H9 (cell line): Measurements from ENCODE around the gene APOL4. TPM values are rescaled to one million over a fixed set of nuclear protein-coding genes. Genes with fewer than 3 reads are reported as not detected.
"Not testable (repeated sequence)": the region's sequence is repeated elsewhere in the genome, so short reads cannot be mapped to it uniquely, and the experiment has no call there.

Source experiments
- DNase-seq: peaks from one replicate; pipeline ENCODE4 v3.0.0-alpha.2; 2017
- H2AFZ ChIP-seq: one replicate; pipeline ENCODE4 v1.6.1; 2013; ENCODE audit warnings: mild to moderate bottlenecking, low read length, control low read depth, moderate library complexity
- H2AK5ac ChIP-seq: 2 replicates; pipeline ENCODE4 v1.6.1; 2013; ENCODE audit warnings: low read length, control low read depth, mixed read lengths; ENCODE audit not compliant: insufficient read length
- H2BK120ac ChIP-seq: one replicate; pipeline ENCODE4 v1.6.1; 2013; ENCODE audit warnings: low read depth, mild to moderate bottlenecking, low read length, control low read depth, inconsistent platforms; ENCODE audit not compliant: poor library complexity, severe bottlenecking
- H2BK12ac ChIP-seq: 2 replicates; pipeline ENCODE4 v1.6.1; 2013; ENCODE audit warnings: low read length, control low read depth, mixed read lengths, low read depth; ENCODE audit not compliant: insufficient read length
- H2BK15ac ChIP-seq: 2 replicates; pipeline ENCODE4 v1.6.1; 2013; ENCODE audit warnings: low read depth, low read length, control low read depth
- H2BK20ac ChIP-seq: one replicate; pipeline ENCODE4 v1.6.1; 2013; ENCODE audit warnings: low read depth, mild to moderate bottlenecking, low read length, control low read depth, inconsistent platforms; ENCODE audit not compliant: poor library complexity, severe bottlenecking
- H2BK5ac ChIP-seq: 2 replicates; pipeline ENCODE4 v1.6.1; 2013; ENCODE audit warnings: low read length, control low read depth, mixed read lengths; ENCODE audit not compliant: insufficient read length
- H3K14ac ChIP-seq: 2 replicates; pipeline ENCODE4 v1.6.1; 2013; ENCODE audit warnings: low read length, control low read depth; ENCODE audit not compliant: insufficient read depth
- H3K18ac ChIP-seq: 2 replicates; pipeline ENCODE4 v1.6.1; 2013; ENCODE audit warnings: low read depth, mild to moderate bottlenecking, mixed read lengths, low read length, control low read depth; ENCODE audit not compliant: insufficient read length
- H3K23ac ChIP-seq: 2 replicates; pipeline ENCODE4 v1.6.1; 2013; ENCODE audit warnings: low read length, control low read depth, mixed read lengths, low read depth; ENCODE audit not compliant: insufficient read length
- H3K23me2 ChIP-seq: 2 replicates; pipeline ENCODE4 v1.6.1; 2013; ENCODE audit warnings: low read depth, mild to moderate bottlenecking, mixed read lengths, low read length, control low read depth; ENCODE audit not compliant: insufficient read length, poor library complexity, severe bottlenecking
- H3K27ac ChIP-seq: 2 replicates; pipeline ENCODE4 v1.5.1; 2013; ENCODE audit warnings: low read length, control low read depth, mixed read lengths, low read depth; ENCODE audit not compliant: insufficient read length
- H3K27me3 ChIP-seq: 2 replicates; pipeline ENCODE4 v1.6.1; 2013; ENCODE audit warnings: low read length, control low read depth, inconsistent platforms; ENCODE audit not compliant: insufficient read depth
- H3K4ac ChIP-seq: 2 replicates; pipeline ENCODE4 v1.6.1; 2013; ENCODE audit warnings: low read depth, mild to moderate bottlenecking, control low read depth, inconsistent platforms, low read length, moderate library complexity
- H3K4me1 ChIP-seq: 2 replicates; pipeline ENCODE4 v1.6.1; 2013; ENCODE audit warnings: low read length, control low read depth, inconsistent platforms; ENCODE audit not compliant: insufficient read depth
- H3K4me2 ChIP-seq: 2 replicates; pipeline ENCODE4 v1.6.1; 2013; ENCODE audit warnings: low read length, control low read depth, mixed read lengths; ENCODE audit not compliant: insufficient read length, insufficient read depth
- H3K56ac ChIP-seq: 2 replicates; pipeline ENCODE4 v1.6.1; 2013; ENCODE audit warnings: low read depth, mild to moderate bottlenecking, mixed read lengths, low read length, control low read depth; ENCODE audit not compliant: insufficient read length
- H3K79me1 ChIP-seq: 2 replicates; pipeline ENCODE4 v1.6.1; 2013; ENCODE audit warnings: low read depth, mild to moderate bottlenecking, moderate library complexity, low read length, control low read depth, inconsistent platforms; ENCODE audit not compliant: insufficient read depth, poor library complexity, severe bottlenecking
- H3K79me2 ChIP-seq: 2 replicates; pipeline ENCODE4 v1.6.1; 2013; ENCODE audit warnings: low read length, control low read depth, inconsistent platforms; ENCODE audit not compliant: insufficient read depth
- H3K9ac ChIP-seq: 2 replicates; pipeline ENCODE4 v1.6.1; 2013; ENCODE audit warnings: low read length, control low read depth, mixed read lengths; ENCODE audit not compliant: insufficient read length; ENCODE audit errors: extremely low read depth
- H3K9me3 ChIP-seq: one replicate; pipeline ENCODE4 v1.6.1; 2013; ENCODE audit warnings: low read depth, low read length, inconsistent platforms; ENCODE audit not compliant: control insufficient read depth
- H3T11ph ChIP-seq: one replicate; pipeline ENCODE4 v1.6.1; 2013; ENCODE audit warnings: mild to moderate bottlenecking, low read length, control low read depth, inconsistent platforms
- H4K20me1 ChIP-seq: one replicate; pipeline ENCODE4 v1.6.1; 2013; ENCODE audit not compliant: control insufficient read depth, insufficient read length, insufficient read depth
- H4K5ac ChIP-seq: 2 replicates; pipeline ENCODE4 v1.6.1; 2013; ENCODE audit warnings: low read depth, mild to moderate bottlenecking, mixed read lengths, low read length, control low read depth; ENCODE audit not compliant: insufficient read length
- H4K8ac ChIP-seq: replicated peaks from 2 replicates; pipeline ENCODE4 v1.6.1; 2013; ENCODE audit warnings: low read length, control low read depth, mixed read lengths, low read depth; ENCODE audit not compliant: insufficient read length
- H4K91ac ChIP-seq: 2 replicates; pipeline ENCODE4 v1.6.1; 2013; ENCODE audit warnings: low read depth, mild to moderate bottlenecking, moderate library complexity, mixed read lengths, low read length, control low read depth; ENCODE audit not compliant: insufficient read length
- H3K27ac Mint-ChIP-seq, 3 experiments: 2 replicates in 2 of 3; 3 replicates in 1 of 3; pipeline ENCODE4 v1.8.0; 2020 to 2021; ENCODE audit warnings: mixed read lengths in 3 of 3, mild to moderate bottlenecking in 1 of 3, moderate library complexity in 1 of 3
- H3K27me3 Mint-ChIP-seq: 2 replicates; pipeline ENCODE4 v1.8.0; 2021; ENCODE audit warnings: low read depth, mild to moderate bottlenecking, moderate library complexity, mixed read lengths
- H3K36me3 Mint-ChIP-seq, 3 experiments: 2 replicates in 2 of 3; 3 replicates in 1 of 3; pipeline ENCODE4 v1.8.0; 2020 to 2021; ENCODE audit warnings: low read depth in 3 of 3, mixed read lengths in 3 of 3; ENCODE audit not compliant: insufficient read depth in 1 of 3
- H3K4me1 Mint-ChIP-seq, 2 experiments: 2 replicates each; pipeline ENCODE4 v1.8.0; 2020; ENCODE audit warnings: mixed read lengths in 2 of 2
- H3K4me3 Mint-ChIP-seq, 2 experiments: 2 replicates in 1 of 2; 3 replicates in 1 of 2; pipeline ENCODE4 v1.8.0; 2020 to 2021; ENCODE audit warnings: mild to moderate bottlenecking in 2 of 2, mixed read lengths in 2 of 2, moderate library complexity in 1 of 2
- H3K9me3 Mint-ChIP-seq, 2 experiments: 2 replicates in 1 of 2; 3 replicates in 1 of 2; pipeline ENCODE4 v1.8.0; 2020; ENCODE audit warnings: mild to moderate bottlenecking in 2 of 2, mixed read lengths in 2 of 2, moderate library complexity in 1 of 2
- CTCF ChIP-seq: fragments of 200-600 bp; sonication (generic); conservative IDR thresholded peaks from 3 replicates; pipeline ENCODE4 v1.8.0; 2021; ENCODE audit warnings: antibody characterized with exemption, mild to moderate bottlenecking
- WGBS: extraction: QIAGEN DNeasy Blood & Tissue Kit; methylation state at CpG from one replicate; pipeline ENCODE4 v1.1.7; 2013; ENCODE audit warnings: missing lambda C conversion rate, low lambda C conversion rate, mixed read lengths; ENCODE audit not compliant: insufficient read length; ENCODE audit errors: extremely low coverage; 5-methylcytosine and 5-hydroxymethylcytosine counted together
- total RNA-seq: library from RNA; stranded (reverse); gene quantifications from 2 replicates; pipeline ENCODE4 v1.2.1, GENCODE V29; 2021

Gene APOL4
- total RNA-seq, 1 experiment from 2014 or later, result not detected

GRCh38 chr22:36231051-36231450, 29.4 kb upstream of the APOL4 start:
- H2AFZ ChIP-seq, H3K27ac Mint-ChIP-seq, H3K18ac ChIP-seq, H2BK15ac ChIP-seq, H3K79me2 ChIP-seq, H3K4ac ChIP-seq, H3K4me1 ChIP-seq, H4K5ac ChIP-seq, H2BK20ac ChIP-seq, H2AK5ac ChIP-seq, H2BK120ac ChIP-seq, H3K27me3 Mint-ChIP-seq, H3K9me3 ChIP-seq, H3K9ac ChIP-seq, H4K91ac ChIP-seq, H3K56ac ChIP-seq, H3K27ac ChIP-seq, H2BK5ac ChIP-seq, H3K14ac ChIP-seq, H3K23me2 ChIP-seq, H3K27me3 ChIP-seq, H3T11ph ChIP-seq, H3K79me1 ChIP-seq, H2BK12ac ChIP-seq, H4K20me1 ChIP-seq, H4K8ac ChIP-seq, H3K4me2 ChIP-seq, H3K4me3 Mint-ChIP-seq, H3K9me3 Mint-ChIP-seq, H3K23ac ChIP-seq: not testable (repeated sequence)
- DNase-seq, result peak; percentile 67
- H3K36me3 Mint-ChIP-seq, result peaks cover 10 to 65% (median 43%) of the 10 kb centered on the region in 3 experiments
- peak; percentile 50; the same call in 2 of the 3 replicates for TF ChIP-seq CTCF
- H3K4me1 Mint-ChIP-seq, result peaks cover 4 to 13% of the 10 kb centered on the region in 2 experiments
- no CpG with 5 or more reads among the region's 5 CpGs for WGBS

GRCh38 chr22:36229649-36230048, 28.0 kb upstream of the APOL4 start:
- not testable (repeated sequence) for H3K23me2 ChIP-seq, H3K4me1 ChIP-seq, H2BK120ac ChIP-seq, H2BK20ac ChIP-seq, H3K4me2 ChIP-seq, H3K9me3 ChIP-seq, H3K23ac ChIP-seq, H3K4ac ChIP-seq, H2AK5ac ChIP-seq, DNase-seq, H2BK5ac ChIP-seq, H3K4me3 Mint-ChIP-seq, H2AFZ ChIP-seq, H3K79me2 ChIP-seq, H4K91ac ChIP-seq, H3K9me3 Mint-ChIP-seq, H3K27ac Mint-ChIP-seq, H4K5ac ChIP-seq, H4K20me1 ChIP-seq, H3K9ac ChIP-seq, H3K18ac ChIP-seq, H3K14ac ChIP-seq, H3K79me1 ChIP-seq, H2BK12ac ChIP-seq, H3K27ac ChIP-seq, H2BK15ac ChIP-seq, H4K8ac ChIP-seq, H3K27me3 Mint-ChIP-seq, H3K56ac ChIP-seq, H3K27me3 ChIP-seq, H3T11ph ChIP-seq
- WGBS, result no CpG with 5 or more reads among the region's 3 CpGs
- Mint-ChIP-seq H3K36me3 (peaks cover 10 to 53% (median 38%) of the 10 kb centered on the region in 3 experiments), H3K4me1 (peaks cover 4 to 13% of the 10 kb centered on the region in 2 experiments)
